GM12891 (cell line): ENCODE measurements around the gene PTPN3.

ENCODE experiments used
- POLR2A ChIP-seq: IDR thresholded peaks from 2 replicates; pipeline ENCODE4 v1.6.1; 2011; ENCODE audit warnings: low read depth, low read length, control low read depth
- POLR2AphosphoS5 ChIP-seq: IDR thresholded peaks from 2 replicates; pipeline ENCODE4 v1.6.1; 2011; ENCODE audit warnings: low read depth, low read length, control low read depth
- TAF1 ChIP-seq: IDR thresholded peaks from 2 replicates; pipeline ENCODE4 v1.6.1; 2011; ENCODE audit warnings: low read depth, low read length, control low read depth

DNA sequence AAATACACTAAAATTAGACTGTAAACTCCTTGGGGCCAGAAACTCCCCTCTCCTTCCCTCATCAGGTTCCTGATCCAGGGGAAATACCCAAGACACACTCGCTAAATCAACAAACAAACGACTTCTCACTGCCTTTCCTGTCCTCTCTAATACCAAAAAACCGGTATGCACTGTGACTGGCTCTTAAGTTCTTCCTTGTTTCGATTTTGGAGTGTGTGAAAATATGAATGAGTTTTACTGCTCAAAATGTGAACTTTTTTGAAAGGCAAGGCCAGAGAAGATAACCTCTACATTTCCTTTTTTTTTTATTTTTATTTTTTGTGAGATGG lies 96.2 kb downstream of the PTPN3 start:
- TF ChIP-seq POLR2A, result no peak
- no peak for TF ChIP-seq TAF1
- no peak for TF ChIP-seq POLR2AphosphoS5
